ENCODE measurements around the gene CSF3. TPM values are rescaled to one million over a fixed set of nuclear protein-coding genes. Genes with fewer than 3 reads are reported as not detected.
A peak's percentile ranks its signal among the peaks of the same experiment; 100 is the strongest.

The CSF3 gene
- total RNA-seq, 1 experiment from 2014 or later: 0.38 TPM

DNA sequence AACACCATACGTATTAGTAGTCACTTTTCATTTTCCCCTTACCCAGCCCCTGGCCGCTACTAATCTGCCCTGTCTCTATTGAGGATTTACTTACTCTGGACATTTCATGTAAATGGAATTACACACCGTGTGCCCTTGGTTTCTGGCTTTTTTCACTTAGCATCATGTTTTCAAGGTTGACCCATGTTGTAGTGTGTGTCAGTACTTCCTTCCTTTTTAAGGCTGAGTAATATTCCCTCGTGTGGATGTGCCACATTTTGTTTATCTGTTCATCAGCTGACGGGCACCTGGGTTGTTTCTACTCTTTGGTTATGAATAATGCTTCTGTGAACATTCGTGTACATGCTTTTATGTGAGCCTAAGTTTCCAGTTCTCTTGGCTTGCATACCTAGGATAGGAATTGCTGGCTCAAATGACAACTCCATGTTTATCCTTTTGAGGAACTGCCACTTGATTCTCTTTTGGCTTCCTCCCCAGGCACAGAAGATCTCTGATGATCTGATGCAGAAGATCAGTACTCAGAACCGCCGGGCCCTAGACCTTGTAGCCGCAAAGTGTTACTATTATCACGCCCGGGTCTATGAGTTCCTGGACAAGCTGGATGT lies 26.9 kb upstream of the CSF3 start:
- BruUV-seq (replicated peaks): no TSS peak
- Mint-ChIP-seq H3K27ac (ENCODE audit: unreplicated experiment) (no peak overlapping the region), H3K4me1 (ENCODE audit: low read depth, unreplicated experiment) (no peaks in the 10 kb centered on the region), H3K9me3 (ENCODE audit: low read depth, unreplicated experiment) (no peaks in the 10 kb centered on the region), H3K36me3 (ENCODE audit: insufficient read depth, unreplicated experiment) (peaks cover 100% of the 10 kb centered on the region), H3K4me3 (ENCODE audit: low read depth, unreplicated experiment) (no peak overlapping the region), H3K27me3 (ENCODE audit: unreplicated experiment) (no peaks in the 10 kb centered on the region)
- TF ChIP-seq, protein P1, sequence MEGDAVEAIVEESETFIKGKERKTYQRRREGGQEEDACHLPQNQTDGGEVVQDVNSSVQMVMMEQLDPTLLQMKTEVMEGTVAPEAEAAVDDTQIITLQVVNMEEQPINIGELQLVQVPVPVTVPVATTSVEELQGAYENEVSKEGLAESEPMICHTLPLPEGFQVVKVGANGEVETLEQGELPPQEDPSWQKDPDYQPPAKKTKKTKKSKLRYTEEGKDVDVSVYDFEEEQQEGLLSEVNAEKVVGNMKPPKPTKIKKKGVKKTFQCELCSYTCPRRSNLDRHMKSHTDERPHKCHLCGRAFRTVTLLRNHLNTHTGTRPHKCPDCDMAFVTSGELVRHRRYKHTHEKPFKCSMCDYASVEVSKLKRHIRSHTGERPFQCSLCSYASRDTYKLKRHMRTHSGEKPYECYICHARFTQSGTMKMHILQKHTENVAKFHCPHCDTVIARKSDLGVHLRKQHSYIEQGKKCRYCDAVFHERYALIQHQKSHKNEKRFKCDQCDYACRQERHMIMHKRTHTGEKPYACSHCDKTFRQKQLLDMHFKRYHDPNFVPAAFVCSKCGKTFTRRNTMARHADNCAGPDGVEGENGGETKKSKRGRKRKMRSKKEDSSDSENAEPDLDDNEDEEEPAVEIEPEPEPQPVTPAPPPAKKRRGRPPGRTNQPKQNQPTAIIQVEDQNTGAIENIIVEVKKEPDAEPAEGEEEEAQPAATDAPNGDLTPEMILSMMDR (IDR thresholded peaks at IDR 0.05; ENCODE audit: unreplicated experiment): no peak
- intact Hi-C loops (cut with micrococcal nuclease; ENCODE audit: unreplicated experiment): loop anchor here (5.0 kb wide), 1 partner anchor 49 kb away; no protein-coding TSS in a partner anchor
- CTCF ChIA-PET: interaction anchor here (0.6 to 109.6 kb wide), 9 partner anchors 12 to 545 kb away, joined by 3 to 8195 read pairs (median 1657); partner anchors contain the start of genes CSF3, ERBB2, GSDMA and GSDMB
- no peak for DNase-seq

DNA sequence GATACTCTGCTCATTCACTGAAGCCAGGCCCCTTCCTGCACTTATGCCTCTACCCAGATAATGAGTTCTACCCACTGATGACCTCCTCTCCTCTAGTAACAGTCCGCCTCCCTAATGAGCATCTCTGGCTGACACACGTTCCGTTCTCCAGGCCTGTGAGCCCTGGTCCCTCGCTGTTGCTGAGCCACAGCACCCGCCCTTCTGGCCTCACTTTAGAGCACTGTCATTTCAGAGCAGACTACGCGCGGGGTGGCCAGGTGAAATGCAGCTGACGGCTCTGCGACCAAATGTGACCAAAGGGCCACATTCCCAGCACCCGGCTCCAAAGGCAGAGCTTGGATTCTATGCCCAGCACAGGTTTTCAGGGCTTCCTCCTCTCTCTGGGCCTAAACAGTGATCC lies 20.8 kb upstream of the CSF3 start:
- BruUV-seq (replicated peaks): no TSS peak
- no peak overlapping the region for H3K27ac Mint-ChIP-seq (ENCODE audit: unreplicated experiment)
- no peak overlapping the region for H3K4me3 Mint-ChIP-seq (ENCODE audit: low read depth, unreplicated experiment)
- peaks cover 99% of the 10 kb centered on the region for H3K36me3 Mint-ChIP-seq (ENCODE audit: insufficient read depth, unreplicated experiment)
- TF ChIP-seq, protein P1 (IDR thresholded peaks at IDR 0.05; ENCODE audit: unreplicated experiment): no peak
- H3K9me3 Mint-ChIP-seq (ENCODE audit: low read depth, unreplicated experiment): no peaks in the 10 kb centered on the region
- H3K27me3 Mint-ChIP-seq (ENCODE audit: unreplicated experiment): no peaks in the 10 kb centered on the region
- no peaks in the 10 kb centered on the region for H3K4me1 Mint-ChIP-seq (ENCODE audit: low read depth, unreplicated experiment)
- DNase-seq: no peak
- intact Hi-C loops (cut with micrococcal nuclease; ENCODE audit: unreplicated experiment): no loop called here
- CTCF ChIA-PET: interaction anchor here (0.6 to 76.9 kb wide), 8 partner anchors 7 to 372 kb away, joined by 3 to 6506 read pairs (median 12); partner anchors contain the start of genes CSF3, GSDMA, GSDMB and LRRC3C

DNA sequence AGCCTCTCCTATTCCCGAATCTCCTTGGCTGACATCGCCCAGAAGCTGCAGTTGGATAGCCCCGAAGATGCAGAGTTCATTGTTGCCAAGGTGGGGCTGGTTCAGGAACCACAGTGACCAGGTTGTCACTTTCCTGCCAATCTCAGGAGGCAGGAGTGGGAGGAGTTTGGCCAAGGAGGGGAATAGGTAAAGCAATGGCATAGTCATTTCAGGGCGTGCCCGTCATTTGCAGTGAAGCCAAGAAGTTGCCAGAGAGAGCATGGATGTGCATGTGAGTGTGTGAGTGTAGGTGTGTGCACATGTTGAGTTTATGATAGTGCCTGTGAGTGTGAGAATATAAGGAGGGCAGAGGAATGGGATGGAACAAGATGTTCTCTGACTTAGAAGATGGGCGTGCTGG lies 19.8 kb upstream of the CSF3 start:
- no peak for DNase-seq
- no peaks in the 10 kb centered on the region for H3K27me3 Mint-ChIP-seq (ENCODE audit: unreplicated experiment)
- H3K4me3 Mint-ChIP-seq (ENCODE audit: low read depth, unreplicated experiment): no peak overlapping the region
- intact Hi-C loops (cut with micrococcal nuclease; ENCODE audit: unreplicated experiment): no loop called here
- no peaks in the 10 kb centered on the region for H3K9me3 Mint-ChIP-seq (ENCODE audit: low read depth, unreplicated experiment)
- H3K4me1 Mint-ChIP-seq (ENCODE audit: low read depth, unreplicated experiment): no peaks in the 10 kb centered on the region
- TF ChIP-seq, protein P1 (IDR thresholded peaks at IDR 0.05; ENCODE audit: unreplicated experiment): no peak
- CTCF ChIA-PET: interaction anchor here (0.5 to 76.9 kb wide), 11 partner anchors 6 to 491 kb away, joined by 3 to 6506 read pairs (median 4); partner anchors contain the start of genes CSF3, GSDMA, GSDMB and LRRC3C
- peak overlapping the region; percentile 1 for H3K27ac Mint-ChIP-seq (ENCODE audit: unreplicated experiment)
- H3K36me3 Mint-ChIP-seq (ENCODE audit: insufficient read depth, unreplicated experiment): peaks cover 91% of the 10 kb centered on the region
- no TSS peak for BruUV-seq (replicated peaks)

DNA sequence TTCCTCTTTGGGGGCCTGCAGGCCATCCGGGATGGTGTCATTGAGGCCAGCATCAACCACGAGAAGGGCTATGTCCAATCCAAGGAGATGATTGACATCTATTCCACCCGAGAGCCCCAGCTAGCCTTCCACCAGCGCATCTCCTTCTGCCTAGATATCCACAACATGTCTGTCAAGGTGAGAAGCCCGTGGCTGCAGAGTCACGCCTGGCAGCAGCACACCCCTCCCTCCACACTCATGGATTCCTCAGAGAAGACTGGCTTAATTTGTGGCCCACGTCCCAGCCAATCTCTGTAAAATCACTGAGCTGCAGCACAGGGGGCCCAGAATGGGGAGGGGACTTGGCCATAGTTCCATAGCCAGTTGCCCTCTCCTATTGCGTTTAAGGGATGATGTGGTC lies 19.1 kb upstream of the CSF3 start:
- Mint-ChIP-seq H3K4me1 (ENCODE audit: low read depth, unreplicated experiment) (no peaks in the 10 kb centered on the region), H3K9me3 (ENCODE audit: low read depth, unreplicated experiment) (no peaks in the 10 kb centered on the region), H3K36me3 (ENCODE audit: insufficient read depth, unreplicated experiment) (peaks cover 83% of the 10 kb centered on the region), H3K27ac (ENCODE audit: unreplicated experiment) (no peak overlapping the region), H3K4me3 (ENCODE audit: low read depth, unreplicated experiment) (no peak overlapping the region), H3K27me3 (ENCODE audit: unreplicated experiment) (no peaks in the 10 kb centered on the region)
- DNase-seq: no peak
- intact Hi-C loops (cut with micrococcal nuclease; ENCODE audit: unreplicated experiment): no loop called here
- BruUV-seq (replicated peaks): no TSS peak
- TF ChIP-seq, protein P1 (IDR thresholded peaks at IDR 0.05; ENCODE audit: unreplicated experiment): no peak
- CTCF ChIA-PET: interaction anchor here (0.6 to 76.9 kb wide), 19 partner anchors 6 to 537 kb away, joined by 3 to 6506 read pairs (median 5); partner anchors contain the start of genes CSF3, GSDMA, GSDMB and LRRC3C

All from Calu3 (cell line).